KMS-11 (cell line): Measurements from ENCODE around the gene BCL2L11.

Source experiments
- H2AFZ ChIP-seq: fragments of 200-600 bp; sonication (generic); 2 replicates; pipeline ENCODE4 v1.6.1; 2016; ENCODE audit warnings: antibody characterized with exemption, mixed run types, low read depth
- H3K27ac ChIP-seq: fragments of 200-600 bp; sonication (generic); 2 replicates; pipeline ENCODE4 v1.6.1; 2016; ENCODE audit warnings: mild to moderate bottlenecking, mixed run types
- H3K27me3 ChIP-seq: fragments of 200-600 bp; sonication (generic); 2 replicates; pipeline ENCODE4 v1.6.1; 2017; ENCODE audit warnings: mild to moderate bottlenecking, low read depth, mixed run types, moderate library complexity; ENCODE audit not compliant: insufficient read depth
- H3K36me3 ChIP-seq: fragments of 200-600 bp; sonication (generic); 2 replicates; pipeline ENCODE4 v1.6.1; 2017; ENCODE audit warnings: mild to moderate bottlenecking, mixed run types; ENCODE audit not compliant: insufficient read depth
- H3K4me1 ChIP-seq: fragments of 200-600 bp; sonication (generic); 2 replicates; pipeline ENCODE4 v1.6.1; 2016; ENCODE audit warnings: mild to moderate bottlenecking, low read depth, mixed run types; ENCODE audit not compliant: poor library complexity, severe bottlenecking
- H3K4me2 ChIP-seq: fragments of 200-600 bp; sonication (generic); 2 replicates; pipeline ENCODE4 v1.7.0; 2016; ENCODE audit warnings: mild to moderate bottlenecking, mixed run types
- H3K4me3 ChIP-seq: fragments of 200-600 bp; sonication (generic); IDR thresholded peaks from 2 replicates; pipeline ENCODE4 v1.6.1; 2017; ENCODE audit warnings: low read depth, low read length, mixed read lengths; ENCODE audit not compliant: insufficient read depth
- H3K79me2 ChIP-seq: fragments of 200-600 bp; sonication (generic); 2 replicates; pipeline ENCODE4 v1.6.1; 2016; ENCODE audit warnings: low read depth, mixed run types; ENCODE audit not compliant: insufficient read depth
- H3K9ac ChIP-seq: fragments of 200-600 bp; sonication (generic); 2 replicates; pipeline ENCODE4 v1.6.1; 2016; ENCODE audit warnings: mild to moderate bottlenecking, mixed run types
- H4K20me1 ChIP-seq: fragments of 200-600 bp; sonication (generic); 2 replicates; pipeline ENCODE4 v1.6.1; 2016; ENCODE audit warnings: mild to moderate bottlenecking, mixed run types; ENCODE audit not compliant: insufficient read depth
- CTCF ChIP-seq: fragments of 200-600 bp; sonication (generic); conservative IDR thresholded peaks from 2 replicates; pipeline ENCODE4 v1.6.1; 2017; ENCODE audit warnings: low read depth, mild to moderate bottlenecking, antibody characterized with exemption, low read length, moderate library complexity, mixed read lengths

Gene BCL2L11

DNA sequence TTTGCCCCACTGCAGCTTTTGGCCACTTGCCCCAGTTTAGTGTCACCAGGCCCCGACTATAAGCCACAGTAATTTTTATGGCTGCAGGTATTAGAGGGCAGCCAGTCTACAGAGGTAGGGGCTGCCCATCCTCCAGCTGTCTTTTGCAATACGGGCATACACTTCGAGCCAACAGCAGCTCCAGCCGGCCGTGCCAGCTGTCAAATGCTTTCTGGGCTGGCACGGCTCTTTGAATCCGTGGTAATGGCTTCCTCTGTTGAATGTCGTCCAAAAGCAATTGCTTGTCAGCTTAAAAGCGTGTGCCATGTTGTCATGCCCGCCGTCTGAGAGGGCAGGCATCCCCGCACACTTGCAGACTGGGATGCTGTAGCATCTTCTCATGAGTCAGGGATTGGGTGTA, 41.3 kb downstream of the BCL2L11 start:
- Histone ChIP-seq H3K27ac (no peak overlapping the region), H3K9ac (no peak overlapping the region), H4K20me1 (no peaks in the 10 kb centered on the region), H3K27me3 (no peaks in the 10 kb centered on the region), H3K4me2 (no peak overlapping the region), H3K36me3 (no peaks in the 10 kb centered on the region; the same call in 1 of the 2 replicates), H3K79me2 (peaks cover 9% of the 10 kb centered on the region; the same call in 1 of the 2 replicates), H2AFZ (no peak overlapping the region), H3K4me1 (peaks cover 62% of the 10 kb centered on the region), H3K4me3 (no peak overlapping the region)
- no peak for TF ChIP-seq CTCF

DNA sequence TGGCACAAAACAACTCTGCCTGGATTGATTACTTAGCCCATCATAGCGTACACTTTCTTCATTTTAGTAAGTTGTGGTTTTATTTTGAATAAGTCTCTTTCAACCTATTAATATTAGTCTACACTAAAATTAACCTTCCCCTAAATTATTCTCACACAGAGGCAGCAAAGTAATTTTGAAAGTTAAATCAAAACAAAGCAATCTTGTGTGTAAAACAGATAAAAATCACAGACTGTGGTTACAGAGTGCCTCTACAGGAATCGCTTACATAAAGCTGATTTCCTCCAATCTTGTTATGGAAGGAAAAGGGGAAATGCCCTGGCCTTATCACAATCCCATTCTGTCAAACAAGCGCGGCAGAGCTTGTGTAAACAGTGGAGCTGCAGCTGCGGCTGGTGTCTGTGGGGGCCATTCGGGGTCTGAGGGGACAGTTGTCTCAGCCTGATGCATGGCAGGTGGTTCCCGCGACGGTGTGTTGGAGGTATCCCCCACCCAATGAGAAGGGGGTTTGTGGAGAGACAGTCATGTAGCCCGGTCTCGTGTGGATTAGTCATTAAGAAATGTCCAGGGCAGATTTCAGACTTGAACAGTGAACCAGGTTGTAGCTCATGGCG, 42.1 kb downstream of the BCL2L11 start:
- Histone ChIP-seq H3K27ac (no peak overlapping the region), H4K20me1 (no peaks in the 10 kb centered on the region), H3K4me3 (no peak overlapping the region), H3K9ac (no peak overlapping the region), H2AFZ (no peak overlapping the region), H3K79me2 (peaks cover 9% of the 10 kb centered on the region; the same call in 1 of the 2 replicates), H3K4me2 (no peak overlapping the region), H3K27me3 (no peaks in the 10 kb centered on the region), H3K36me3 (no peaks in the 10 kb centered on the region; the same call in 1 of the 2 replicates), H3K4me1 (peaks cover 62% of the 10 kb centered on the region)
- TF ChIP-seq CTCF = no peak

GRCh38 chr2:111164078-111164477, 43.4 kb downstream of the BCL2L11 start:
- Histone ChIP-seq H3K9ac (no peak overlapping the region), H4K20me1 (no peaks in the 10 kb centered on the region), H3K4me1 (peaks cover 61% of the 10 kb centered on the region), H3K79me2 (0 out of 2 replicates have a peak, but pooled peaks cover 3% of the 10 kb centered on the region), H2AFZ (no peak overlapping the region), H3K4me2 (no peak overlapping the region), H3K4me3 (no peak overlapping the region), H3K36me3 (no peaks in the 10 kb centered on the region; the same call in 1 of the 2 replicates), H3K27ac (no peak overlapping the region), H3K27me3 (no peaks in the 10 kb centered on the region)
- no peak for TF ChIP-seq CTCF

DNA sequence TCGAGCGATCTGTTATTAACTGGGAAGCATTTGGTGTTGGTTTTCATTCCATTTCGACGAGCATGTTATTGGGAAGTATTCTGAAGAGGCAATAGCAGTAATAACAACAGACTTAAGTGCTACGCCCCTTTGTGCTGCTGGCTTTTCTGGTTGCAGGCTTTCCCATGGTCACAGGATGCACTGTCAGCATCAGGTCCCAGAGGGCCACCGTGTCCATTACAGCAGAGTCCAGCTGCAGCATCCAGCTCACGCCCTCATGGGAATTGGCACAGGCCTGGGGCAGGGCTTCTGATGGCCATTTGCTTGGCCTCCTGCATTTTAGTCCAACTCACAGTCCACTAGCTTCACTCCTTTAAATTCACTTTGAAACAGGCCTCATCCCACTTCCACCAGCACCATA, 44.4 kb downstream of the BCL2L11 start:
- H3K4me2 ChIP-seq = no peak overlapping the region
- H3K4me3 ChIP-seq = no peak overlapping the region
- TF ChIP-seq CTCF = no peak
- H4K20me1 ChIP-seq = no peaks in the 10 kb centered on the region
- no peaks in the 10 kb centered on the region; the same call in 1 of the 2 replicates for H3K36me3 ChIP-seq
- H2AFZ ChIP-seq = no peak overlapping the region
- no peak overlapping the region for H3K9ac ChIP-seq
- H3K27me3 ChIP-seq = no peaks in the 10 kb centered on the region
- H3K4me1 ChIP-seq = peaks cover 51% of the 10 kb centered on the region
- no peaks in the 10 kb centered on the region for H3K79me2 ChIP-seq
- no peak overlapping the region for H3K27ac ChIP-seq
